ENCODE data around the gene IRGM. TPM values are rescaled to one million over a fixed set of nuclear protein-coding genes. Genes with fewer than 3 reads are reported as not detected.
"Not testable (repeated sequence)": the region's sequence is repeated elsewhere in the genome, so short reads cannot be mapped to it uniquely, and the experiment has no call there.

The IRGM gene
- polyA plus RNA-seq = 0.09 TPM
- long read RNA-seq, donor 1 = 0 reads
- long read RNA-seq, donor 2 = 0 reads
- long read RNA-seq, donor 3 = 0 reads
- long read RNA-seq, donor 4 = 0 reads
- long read RNA-seq, donor 5 = 0 reads
- long read RNA-seq, donor 6 = 0 reads
- long read RNA-seq, donor 7 = 0 reads
- long read RNA-seq, donor 8 = 0 reads
- long read RNA-seq, donor 9 = 0 reads
- long read RNA-seq, donor 10, partial matches to known transcripts = 0 of 5 reads
- long read RNA-seq, donor 10, other reads (novel, unspliced or antisense) = 5 of 5 reads
- long read RNA-seq, donor 11 = 0 reads

GRCh38 chr5:150846308-150846653 lies at the start of gene IRGM:
IRGM (plus strand) TSS chr5:150846521; CDS start chr5:150848124, 1,603 bp downstream.
- H3K36me3 ChIP-seq (ENCODE audit: control insufficient read depth, insufficient read depth, low read length); H3K27ac ChIP-seq (ENCODE audit: low read length); DNase-seq; H3K4me3 ChIP-seq (ENCODE audit: low read length); H3K9me3 ChIP-seq (ENCODE audit: control insufficient read depth, low read depth, low read length); H3K4me1 ChIP-seq (ENCODE audit: control insufficient read depth, insufficient read depth, low read length); H3K27me3 ChIP-seq (ENCODE audit: control insufficient read depth, insufficient read depth, low read length): not testable (repeated sequence)
- 100% methylated on average over 1 of the region's 3 CpGs for WGBS (ENCODE audit: insufficient coverage, low lambda C conversion rate)

GRCh38 chr5:150797384-150797783 lies 48.9 kb upstream of the IRGM start:
- Histone ChIP-seq H3K36me3 (ENCODE audit: control insufficient read depth, insufficient read depth, low read length) (peaks cover 14% of the 10 kb centered on the region), H3K4me3 (ENCODE audit: low read length) (no peak overlapping the region), H3K27me3 (ENCODE audit: control insufficient read depth, insufficient read depth, low read length) (no peaks in the 10 kb centered on the region), H3K9me3 (ENCODE audit: control insufficient read depth, low read depth, low read length) (no peaks in the 10 kb centered on the region), H3K4me1 (ENCODE audit: control insufficient read depth, insufficient read depth, low read length) (no peaks in the 10 kb centered on the region), H3K27ac (ENCODE audit: low read length) (no peak overlapping the region)
- no peak for DNase-seq
- 100% methylated on average over 1 of the region's 2 CpGs for WGBS (ENCODE audit: insufficient coverage, low lambda C conversion rate)

GRCh38 chr5:150801117-150801927 lies 45.0 kb upstream of the IRGM start:
- DNase-seq = peak; percentile 49 to 94
- no peaks in the 10 kb centered on the region for H3K4me1 ChIP-seq (ENCODE audit: control insufficient read depth, insufficient read depth, low read length)
- H3K27me3 ChIP-seq (ENCODE audit: control insufficient read depth, insufficient read depth, low read length) = no peaks in the 10 kb centered on the region
- no CpG with 5 or more reads among the region's 15 CpGs for WGBS (ENCODE audit: insufficient coverage, low lambda C conversion rate)
- H3K36me3 ChIP-seq (ENCODE audit: control insufficient read depth, insufficient read depth, low read length) = peaks cover 4% of the 10 kb centered on the region
- H3K9me3 ChIP-seq (ENCODE audit: control insufficient read depth, low read depth, low read length) = no peaks in the 10 kb centered on the region
- H3K27ac ChIP-seq (ENCODE audit: low read length) = peak overlapping the region; percentile 7
- peak overlapping the region; percentile 31 for H3K4me3 ChIP-seq (ENCODE audit: low read length)

GRCh38 chr5:150804388-150804787 lies 41.9 kb upstream of the IRGM start:
- H3K27ac ChIP-seq (ENCODE audit: low read length) = no peak overlapping the region
- DNase-seq = no peak
- no peaks in the 10 kb centered on the region for H3K27me3 ChIP-seq (ENCODE audit: control insufficient read depth, insufficient read depth, low read length)
- no peak overlapping the region for H3K4me3 ChIP-seq (ENCODE audit: low read length)
- no peaks in the 10 kb centered on the region for H3K9me3 ChIP-seq (ENCODE audit: control insufficient read depth, low read depth, low read length)
- no peaks in the 10 kb centered on the region for H3K4me1 ChIP-seq (ENCODE audit: control insufficient read depth, insufficient read depth, low read length)
- no CpG with 5 or more reads among the region's 6 CpGs for WGBS (ENCODE audit: insufficient coverage, low lambda C conversion rate)
- H3K36me3 ChIP-seq (ENCODE audit: control insufficient read depth, insufficient read depth, low read length) = no peaks in the 10 kb centered on the region

- H3K4me1 ChIP-seq (ENCODE audit: control insufficient read depth, insufficient read depth, low read length) = no peaks in the 10 kb centered on the region
- H3K4me3 ChIP-seq (ENCODE audit: low read length) = no peak overlapping the region
- H3K9me3 ChIP-seq (ENCODE audit: control insufficient read depth, low read depth, low read length) = no peaks in the 10 kb centered on the region
- H3K27ac ChIP-seq (ENCODE audit: low read length) = no peak overlapping the region
- DNase-seq = no peak
- no peaks in the 10 kb centered on the region for H3K36me3 ChIP-seq (ENCODE audit: control insufficient read depth, insufficient read depth, low read length)
- no CpG with 5 or more reads among the region's 3 CpGs for WGBS (ENCODE audit: insufficient coverage, low lambda C conversion rate)
- H3K27me3 ChIP-seq (ENCODE audit: control insufficient read depth, insufficient read depth, low read length) = no peaks in the 10 kb centered on the region
Measured at GRCh38 chr5:150809363-150809762, 37.0 kb upstream of the IRGM start.

GRCh38 chr5:150815010-150815409 lies 31.3 kb upstream of the IRGM start:
- no peak overlapping the region for H3K27ac ChIP-seq (ENCODE audit: low read length)
- no peaks in the 10 kb centered on the region for H3K4me1 ChIP-seq (ENCODE audit: control insufficient read depth, insufficient read depth, low read length)
- H3K36me3 ChIP-seq (ENCODE audit: control insufficient read depth, insufficient read depth, low read length) = no peaks in the 10 kb centered on the region
- H3K27me3 ChIP-seq (ENCODE audit: control insufficient read depth, insufficient read depth, low read length) = no peaks in the 10 kb centered on the region
- H3K4me3 ChIP-seq (ENCODE audit: low read length) = no peak overlapping the region
- H3K9me3 ChIP-seq (ENCODE audit: control insufficient read depth, low read depth, low read length) = peaks cover 7% of the 10 kb centered on the region
- no peak for DNase-seq

GRCh38 chr5:150816946-150817345 lies 29.4 kb upstream of the IRGM start:
- Histone ChIP-seq H3K27me3 (ENCODE audit: control insufficient read depth, insufficient read depth, low read length) (no peaks in the 10 kb centered on the region), H3K4me1 (ENCODE audit: control insufficient read depth, insufficient read depth, low read length) (no peaks in the 10 kb centered on the region), H3K27ac (ENCODE audit: low read length) (no peak overlapping the region), H3K36me3 (ENCODE audit: control insufficient read depth, insufficient read depth, low read length) (no peaks in the 10 kb centered on the region), H3K4me3 (ENCODE audit: low read length) (no peak overlapping the region), H3K9me3 (ENCODE audit: control insufficient read depth, low read depth, low read length) (peaks cover 7% of the 10 kb centered on the region)
- no CpG with 5 or more reads among the region's 2 CpGs for WGBS (ENCODE audit: insufficient coverage, low lambda C conversion rate)
- DNase-seq = no peak

GRCh38 chr5:150829744-150830143 lies 16.6 kb upstream of the IRGM start:
- Histone ChIP-seq H3K9me3 (ENCODE audit: control insufficient read depth, low read depth, low read length) (no peaks in the 10 kb centered on the region), H3K36me3 (ENCODE audit: control insufficient read depth, insufficient read depth, low read length) (no peaks in the 10 kb centered on the region), H3K4me3 (ENCODE audit: low read length) (no peak overlapping the region), H3K27ac (ENCODE audit: low read length) (no peak overlapping the region), H3K4me1 (ENCODE audit: control insufficient read depth, insufficient read depth, low read length) (no peaks in the 10 kb centered on the region), H3K27me3 (ENCODE audit: control insufficient read depth, insufficient read depth, low read length) (no peaks in the 10 kb centered on the region)
- DNase-seq = no peak
- WGBS (ENCODE audit: insufficient coverage, low lambda C conversion rate) = 100% methylated on average over 1 of the region's 5 CpGs

- H3K27me3 ChIP-seq (ENCODE audit: control insufficient read depth, insufficient read depth, low read length); H3K4me3 ChIP-seq (ENCODE audit: low read length); H3K4me1 ChIP-seq (ENCODE audit: control insufficient read depth, insufficient read depth, low read length); H3K36me3 ChIP-seq (ENCODE audit: control insufficient read depth, insufficient read depth, low read length); H3K27ac ChIP-seq (ENCODE audit: low read length); DNase-seq; H3K9me3 ChIP-seq (ENCODE audit: control insufficient read depth, low read depth, low read length): not testable (repeated sequence)
- WGBS (ENCODE audit: insufficient coverage, low lambda C conversion rate) = no CpG with 5 or more reads among the region's 3 CpGs
Measured at GRCh38 chr5:150831821-150832220, 14.5 kb upstream of the IRGM start.

GRCh38 chr5:150836064-150836463 lies 10.3 kb upstream of the IRGM start:
- H3K27ac ChIP-seq (ENCODE audit: low read length) = no peak overlapping the region
- H3K9me3 ChIP-seq (ENCODE audit: control insufficient read depth, low read depth, low read length) = no peaks in the 10 kb centered on the region
- no peaks in the 10 kb centered on the region for H3K36me3 ChIP-seq (ENCODE audit: control insufficient read depth, insufficient read depth, low read length)
- WGBS (ENCODE audit: insufficient coverage, low lambda C conversion rate) = 90% methylated on average over 3 of the region's 5 CpGs
- peaks cover 12% of the 10 kb centered on the region for H3K27me3 ChIP-seq (ENCODE audit: control insufficient read depth, insufficient read depth, low read length)
- H3K4me1 ChIP-seq (ENCODE audit: control insufficient read depth, insufficient read depth, low read length) = no peaks in the 10 kb centered on the region
- DNase-seq = no peak
- no peak overlapping the region for H3K4me3 ChIP-seq (ENCODE audit: low read length)

- WGBS (ENCODE audit: insufficient coverage, low lambda C conversion rate) = 100% methylated on average over 1 of the region's 3 CpGs
Measured at GRCh38 chr5:150836703-150837102, 9.6 kb upstream of the IRGM start.

More at GRCh38 chr5:150836703-150837102, 9.6 kb upstream of the IRGM start:
- H3K27me3 ChIP-seq (ENCODE audit: control insufficient read depth, insufficient read depth, low read length) = peaks cover 14% of the 10 kb centered on the region
- H3K36me3 ChIP-seq (ENCODE audit: control insufficient read depth, insufficient read depth, low read length) = no peaks in the 10 kb centered on the region
- no peaks in the 10 kb centered on the region for H3K4me1 ChIP-seq (ENCODE audit: control insufficient read depth, insufficient read depth, low read length)
- no peak overlapping the region for H3K4me3 ChIP-seq (ENCODE audit: low read length)
- no peak for DNase-seq
- H3K27ac ChIP-seq (ENCODE audit: low read length) = no peak overlapping the region
- H3K9me3 ChIP-seq (ENCODE audit: control insufficient read depth, low read depth, low read length) = no peaks in the 10 kb centered on the region
